Gastrocnemius medialis (tissue), 4 donors: ENCODE results near the gene PRDM5.

Source experiments
- CTCF ChIP-seq, 5 experiments: fragments of 450-650 bp in 3 of 5; fragments of 200-600 bp in 2 of 5; sonication (generic) in 2 of 5; IDR thresholded peaks in 4 of 5; conservative IDR thresholded peaks in 1 of 5; 1 replicate in 4 of 5; 2 replicates in 1 of 5; pipeline ENCODE4 v1.5.1; 2016 to 2019; ENCODE audit warnings: antibody characterized with exemption in 5 of 5, mild to moderate bottlenecking in 3 of 5, moderate library complexity in 3 of 5
- POLR2A ChIP-seq, 2 donors: fragments of 450-650 bp; IDR thresholded peaks; one replicate each; pipeline ENCODE4 v1.6.1; 2017; ENCODE audit warnings: antibody characterized with exemption in 2 of 2, mild to moderate bottlenecking in 2 of 2, moderate library complexity in 2 of 2

GRCh38 chr4:120703908-120704307 lies 218.6 kb downstream of the PRDM5 start:
- TF ChIP-seq CTCF (IDR thresholded peaks at IDR 0.05 in 4 of 5, conservative IDR thresholded peaks at IDR 0.05 in 1 of 5) (no peak), POLR2A (IDR thresholded peaks at IDR 0.05) (no peak)
